H1 (cell line): ENCODE results near the gene GUCA1A.

Experiments
- BACH1 ChIP-seq: IDR thresholded peaks from 2 replicates; pipeline ENCODE4 v1.6.1; 2012; ENCODE audit warnings: low read length, improper control_type of control experiment
- CHD1 ChIP-seq: IDR thresholded peaks from 2 replicates; pipeline ENCODE4 v1.6.1; 2012; ENCODE audit warnings: low read depth, low read length, improper control_type of control experiment
- EGR1 ChIP-seq: IDR thresholded peaks from 2 replicates; pipeline ENCODE4 v1.6.1; 2011; ENCODE audit warnings: low read depth, low read length, borderline replicate concordance
- RBBP5 ChIP-seq: IDR thresholded peaks from 2 replicates; pipeline ENCODE4 v1.7.1; 2012; ENCODE audit warnings: low read depth, mild to moderate bottlenecking, inconsistent platforms, low read length, moderate library complexity, borderline replicate concordance
- SIN3A ChIP-seq, 2 experiments: IDR thresholded peaks in 1 of 2; conservative IDR thresholded peaks in 1 of 2; 2 replicates each; pipeline ENCODE4 v1.6.1; 2011 to 2012; ENCODE audit warnings: low read length in 2 of 2, improper control_type of control experiment in 1 of 2, low read depth in 1 of 2, mild to moderate bottlenecking in 1 of 2
- TF ChIP-seq, protein P1 (sequence below), 3 experiments: IDR thresholded peaks; 1 replicate in 2 of 3; 2 replicates in 1 of 3; pipeline versions ENCODE4 v1.5.1 to v1.6.1; 2011; ENCODE audit warnings: low read length in 3 of 3, mild to moderate bottlenecking in 3 of 3, inconsistent platforms in 2 of 3, low read depth in 1 of 3, moderate library complexity in 1 of 3; ENCODE audit not compliant: insufficient read depth in 1 of 3; ENCODE audit errors: control extremely low read depth in 1 of 3
- TF ChIP-seq, protein P2 (sequence below): fragments of 300-600 bp; sonication (generic); IDR thresholded peaks from 2 replicates; pipeline ENCODE4 v1.7.1; 2012; ENCODE audit warnings: low read length, moderate library complexity, mild to moderate bottlenecking, inconsistent platforms; ENCODE audit not compliant: insufficient replicate concordance
- TF ChIP-seq, protein P3 (sequence below): IDR thresholded peaks from 2 replicates; pipeline ENCODE4 v1.6.1; 2011; ENCODE audit warnings: low read depth, mild to moderate bottlenecking, low read length; ENCODE audit not compliant: insufficient read depth

DNA sequence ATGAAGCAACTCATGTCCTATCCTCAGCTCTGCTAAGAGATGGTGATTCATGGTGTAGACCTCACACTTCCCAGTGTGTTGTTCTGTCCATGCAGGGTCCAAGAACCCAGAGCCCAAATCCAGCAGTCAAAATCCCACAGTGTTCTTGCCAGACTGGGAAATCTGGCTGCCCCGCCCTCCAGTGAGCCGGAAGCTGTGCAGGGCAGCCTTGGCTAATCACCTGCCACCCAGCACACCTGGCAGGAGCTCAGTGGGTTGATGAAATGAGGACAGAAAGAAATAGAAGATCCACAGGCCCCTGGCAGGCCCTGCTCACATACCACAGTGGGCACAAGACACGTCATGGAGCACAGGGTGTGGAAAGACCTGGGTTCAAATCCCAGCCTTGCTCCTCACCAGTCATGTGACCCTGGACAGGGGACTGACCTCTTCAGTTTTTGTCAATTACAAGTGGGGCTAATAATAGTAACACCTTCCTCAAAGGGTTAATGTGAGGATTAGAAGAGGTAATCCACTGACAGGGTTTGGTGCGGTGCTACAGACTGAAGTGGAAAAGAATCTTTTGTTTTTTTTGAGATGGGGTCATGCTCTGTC is 13.6 kb upstream of the GUCA1A start:
- TF ChIP-seq, protein P1, sequence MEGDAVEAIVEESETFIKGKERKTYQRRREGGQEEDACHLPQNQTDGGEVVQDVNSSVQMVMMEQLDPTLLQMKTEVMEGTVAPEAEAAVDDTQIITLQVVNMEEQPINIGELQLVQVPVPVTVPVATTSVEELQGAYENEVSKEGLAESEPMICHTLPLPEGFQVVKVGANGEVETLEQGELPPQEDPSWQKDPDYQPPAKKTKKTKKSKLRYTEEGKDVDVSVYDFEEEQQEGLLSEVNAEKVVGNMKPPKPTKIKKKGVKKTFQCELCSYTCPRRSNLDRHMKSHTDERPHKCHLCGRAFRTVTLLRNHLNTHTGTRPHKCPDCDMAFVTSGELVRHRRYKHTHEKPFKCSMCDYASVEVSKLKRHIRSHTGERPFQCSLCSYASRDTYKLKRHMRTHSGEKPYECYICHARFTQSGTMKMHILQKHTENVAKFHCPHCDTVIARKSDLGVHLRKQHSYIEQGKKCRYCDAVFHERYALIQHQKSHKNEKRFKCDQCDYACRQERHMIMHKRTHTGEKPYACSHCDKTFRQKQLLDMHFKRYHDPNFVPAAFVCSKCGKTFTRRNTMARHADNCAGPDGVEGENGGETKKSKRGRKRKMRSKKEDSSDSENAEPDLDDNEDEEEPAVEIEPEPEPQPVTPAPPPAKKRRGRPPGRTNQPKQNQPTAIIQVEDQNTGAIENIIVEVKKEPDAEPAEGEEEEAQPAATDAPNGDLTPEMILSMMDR (IDR thresholded peaks at IDR 0.05; ENCODE audit: control extremely low read depth in 1 of 3, insufficient read depth in 1 of 3, low read depth in 1 of 3, low read length in 3 of 3), result no peak
- TF ChIP-seq SIN3A (conservative IDR thresholded peaks at IDR 0.05 in 1 of 2, IDR thresholded peaks at IDR 0.05 in 1 of 2; ENCODE audit: low read depth in 1 of 2, low read length in 2 of 2) (no peak), EGR1 (no peak), RBBP5 (no peak), BACH1 (no peak), CHD1 (no peak)
- TF ChIP-seq, protein P2, sequence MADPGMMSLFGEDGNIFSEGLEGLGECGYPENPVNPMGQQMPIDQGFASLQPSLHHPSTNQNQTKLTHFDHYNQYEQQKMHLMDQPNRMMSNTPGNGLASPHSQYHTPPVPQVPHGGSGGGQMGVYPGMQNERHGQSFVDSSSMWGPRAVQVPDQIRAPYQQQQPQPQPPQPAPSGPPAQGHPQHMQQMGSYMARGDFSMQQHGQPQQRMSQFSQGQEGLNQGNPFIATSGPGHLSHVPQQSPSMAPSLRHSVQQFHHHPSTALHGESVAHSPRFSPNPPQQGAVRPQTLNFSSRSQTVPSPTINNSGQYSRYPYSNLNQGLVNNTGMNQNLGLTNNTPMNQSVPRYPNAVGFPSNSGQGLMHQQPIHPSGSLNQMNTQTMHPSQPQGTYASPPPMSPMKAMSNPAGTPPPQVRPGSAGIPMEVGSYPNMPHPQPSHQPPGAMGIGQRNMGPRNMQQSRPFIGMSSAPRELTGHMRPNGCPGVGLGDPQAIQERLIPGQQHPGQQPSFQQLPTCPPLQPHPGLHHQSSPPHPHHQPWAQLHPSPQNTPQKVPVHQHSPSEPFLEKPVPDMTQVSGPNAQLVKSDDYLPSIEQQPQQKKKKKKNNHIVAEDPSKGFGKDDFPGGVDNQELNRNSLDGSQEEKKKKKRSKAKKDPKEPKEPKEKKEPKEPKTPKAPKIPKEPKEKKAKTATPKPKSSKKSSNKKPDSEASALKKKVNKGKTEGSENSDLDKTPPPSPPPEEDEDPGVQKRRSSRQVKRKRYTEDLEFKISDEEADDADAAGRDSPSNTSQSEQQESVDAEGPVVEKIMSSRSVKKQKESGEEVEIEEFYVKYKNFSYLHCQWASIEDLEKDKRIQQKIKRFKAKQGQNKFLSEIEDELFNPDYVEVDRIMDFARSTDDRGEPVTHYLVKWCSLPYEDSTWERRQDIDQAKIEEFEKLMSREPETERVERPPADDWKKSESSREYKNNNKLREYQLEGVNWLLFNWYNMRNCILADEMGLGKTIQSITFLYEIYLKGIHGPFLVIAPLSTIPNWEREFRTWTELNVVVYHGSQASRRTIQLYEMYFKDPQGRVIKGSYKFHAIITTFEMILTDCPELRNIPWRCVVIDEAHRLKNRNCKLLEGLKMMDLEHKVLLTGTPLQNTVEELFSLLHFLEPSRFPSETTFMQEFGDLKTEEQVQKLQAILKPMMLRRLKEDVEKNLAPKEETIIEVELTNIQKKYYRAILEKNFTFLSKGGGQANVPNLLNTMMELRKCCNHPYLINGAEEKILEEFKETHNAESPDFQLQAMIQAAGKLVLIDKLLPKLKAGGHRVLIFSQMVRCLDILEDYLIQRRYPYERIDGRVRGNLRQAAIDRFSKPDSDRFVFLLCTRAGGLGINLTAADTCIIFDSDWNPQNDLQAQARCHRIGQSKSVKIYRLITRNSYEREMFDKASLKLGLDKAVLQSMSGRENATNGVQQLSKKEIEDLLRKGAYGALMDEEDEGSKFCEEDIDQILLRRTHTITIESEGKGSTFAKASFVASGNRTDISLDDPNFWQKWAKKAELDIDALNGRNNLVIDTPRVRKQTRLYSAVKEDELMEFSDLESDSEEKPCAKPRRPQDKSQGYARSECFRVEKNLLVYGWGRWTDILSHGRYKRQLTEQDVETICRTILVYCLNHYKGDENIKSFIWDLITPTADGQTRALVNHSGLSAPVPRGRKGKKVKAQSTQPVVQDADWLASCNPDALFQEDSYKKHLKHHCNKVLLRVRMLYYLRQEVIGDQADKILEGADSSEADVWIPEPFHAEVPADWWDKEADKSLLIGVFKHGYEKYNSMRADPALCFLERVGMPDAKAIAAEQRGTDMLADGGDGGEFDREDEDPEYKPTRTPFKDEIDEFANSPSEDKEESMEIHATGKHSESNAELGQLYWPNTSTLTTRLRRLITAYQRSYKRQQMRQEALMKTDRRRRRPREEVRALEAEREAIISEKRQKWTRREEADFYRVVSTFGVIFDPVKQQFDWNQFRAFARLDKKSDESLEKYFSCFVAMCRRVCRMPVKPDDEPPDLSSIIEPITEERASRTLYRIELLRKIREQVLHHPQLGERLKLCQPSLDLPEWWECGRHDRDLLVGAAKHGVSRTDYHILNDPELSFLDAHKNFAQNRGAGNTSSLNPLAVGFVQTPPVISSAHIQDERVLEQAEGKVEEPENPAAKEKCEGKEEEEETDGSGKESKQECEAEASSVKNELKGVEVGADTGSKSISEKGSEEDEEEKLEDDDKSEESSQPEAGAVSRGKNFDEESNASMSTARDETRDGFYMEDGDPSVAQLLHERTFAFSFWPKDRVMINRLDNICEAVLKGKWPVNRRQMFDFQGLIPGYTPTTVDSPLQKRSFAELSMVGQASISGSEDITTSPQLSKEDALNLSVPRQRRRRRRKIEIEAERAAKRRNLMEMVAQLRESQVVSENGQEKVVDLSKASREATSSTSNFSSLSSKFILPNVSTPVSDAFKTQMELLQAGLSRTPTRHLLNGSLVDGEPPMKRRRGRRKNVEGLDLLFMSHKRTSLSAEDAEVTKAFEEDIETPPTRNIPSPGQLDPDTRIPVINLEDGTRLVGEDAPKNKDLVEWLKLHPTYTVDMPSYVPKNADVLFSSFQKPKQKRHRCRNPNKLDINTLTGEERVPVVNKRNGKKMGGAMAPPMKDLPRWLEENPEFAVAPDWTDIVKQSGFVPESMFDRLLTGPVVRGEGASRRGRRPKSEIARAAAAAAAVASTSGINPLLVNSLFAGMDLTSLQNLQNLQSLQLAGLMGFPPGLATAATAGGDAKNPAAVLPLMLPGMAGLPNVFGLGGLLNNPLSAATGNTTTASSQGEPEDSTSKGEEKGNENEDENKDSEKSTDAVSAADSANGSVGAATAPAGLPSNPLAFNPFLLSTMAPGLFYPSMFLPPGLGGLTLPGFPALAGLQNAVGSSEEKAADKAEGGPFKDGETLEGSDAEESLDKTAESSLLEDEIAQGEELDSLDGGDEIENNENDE, result no peak
- TF ChIP-seq, protein P3, sequence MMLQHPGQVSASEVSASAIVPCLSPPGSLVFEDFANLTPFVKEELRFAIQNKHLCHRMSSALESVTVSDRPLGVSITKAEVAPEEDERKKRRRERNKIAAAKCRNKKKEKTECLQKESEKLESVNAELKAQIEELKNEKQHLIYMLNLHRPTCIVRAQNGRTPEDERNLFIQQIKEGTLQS, result no peak
